Fibroblast of lung (primary cell): ENCODE results near the gene ARHGAP18.

Source experiments
- EZH2 ChIP-seq: IDR thresholded peaks from 2 replicates; pipeline ENCODE4 v1.5.1; 2012; ENCODE audit warnings: low read length, control low read depth, mild to moderate bottlenecking; ENCODE audit errors: missing control alignments
- TF ChIP-seq, protein P1 (sequence below), 2 donors: IDR thresholded peaks in 1 of 2; conservative IDR thresholded peaks in 1 of 2; 1 replicate in 1 of 2; 2 replicates in 1 of 2; pipeline ENCODE4 v1.5.1; 2011 to 2012; ENCODE audit warnings: low read length in 2 of 2, control low read depth in 1 of 2, inconsistent platforms in 1 of 2, low read depth in 1 of 2, mild to moderate bottlenecking in 1 of 2

DNA sequence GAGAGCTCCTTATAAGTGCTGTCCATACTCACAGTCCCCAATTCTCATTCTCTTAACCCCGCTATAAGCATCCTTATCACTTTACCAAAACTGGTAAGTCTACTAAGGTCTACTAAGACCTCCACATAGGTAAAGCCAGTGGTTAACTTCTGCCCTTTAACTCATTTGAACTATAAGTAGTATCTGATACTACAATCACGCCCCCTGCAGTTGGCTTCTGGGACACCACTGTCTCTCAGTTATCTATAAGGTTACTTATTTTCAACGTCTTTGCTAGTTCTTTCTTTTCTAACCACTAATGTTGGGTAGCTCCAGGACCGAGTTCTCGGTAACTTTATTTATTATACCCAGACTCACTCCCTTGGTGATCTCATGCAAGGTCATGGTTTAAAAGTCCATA is 142.6 kb downstream of the ARHGAP18 start:
- TF ChIP-seq, protein P1, sequence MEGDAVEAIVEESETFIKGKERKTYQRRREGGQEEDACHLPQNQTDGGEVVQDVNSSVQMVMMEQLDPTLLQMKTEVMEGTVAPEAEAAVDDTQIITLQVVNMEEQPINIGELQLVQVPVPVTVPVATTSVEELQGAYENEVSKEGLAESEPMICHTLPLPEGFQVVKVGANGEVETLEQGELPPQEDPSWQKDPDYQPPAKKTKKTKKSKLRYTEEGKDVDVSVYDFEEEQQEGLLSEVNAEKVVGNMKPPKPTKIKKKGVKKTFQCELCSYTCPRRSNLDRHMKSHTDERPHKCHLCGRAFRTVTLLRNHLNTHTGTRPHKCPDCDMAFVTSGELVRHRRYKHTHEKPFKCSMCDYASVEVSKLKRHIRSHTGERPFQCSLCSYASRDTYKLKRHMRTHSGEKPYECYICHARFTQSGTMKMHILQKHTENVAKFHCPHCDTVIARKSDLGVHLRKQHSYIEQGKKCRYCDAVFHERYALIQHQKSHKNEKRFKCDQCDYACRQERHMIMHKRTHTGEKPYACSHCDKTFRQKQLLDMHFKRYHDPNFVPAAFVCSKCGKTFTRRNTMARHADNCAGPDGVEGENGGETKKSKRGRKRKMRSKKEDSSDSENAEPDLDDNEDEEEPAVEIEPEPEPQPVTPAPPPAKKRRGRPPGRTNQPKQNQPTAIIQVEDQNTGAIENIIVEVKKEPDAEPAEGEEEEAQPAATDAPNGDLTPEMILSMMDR (conservative IDR thresholded peaks at IDR 0.05 in 1 of 2, IDR thresholded peaks at IDR 0.05 in 1 of 2; ENCODE audit: low read depth in 1 of 2, low read length in 2 of 2): peak; percentile 35 to 43
- no peak for TF ChIP-seq EZH2
